ENCODE measurements around the gene OR8D4.

GRCh38 chr11:123942413-123942812 is 40.4 kb downstream of the OR8D4 start:
- TF ChIP-seq MYC (IDR thresholded peaks at IDR 0.05; ENCODE audit: low read depth, low read length) (no peak), CTCF (IDR thresholded peaks at IDR 0.05; ENCODE audit: extremely low read depth in 1 of 2, insufficient read depth in 1 of 2, low read depth in 1 of 2, low read length in 2 of 2) (no peak), FOS (IDR thresholded peaks at IDR 0.05; ENCODE audit: borderline replicate concordance, insufficient read depth, low read length) (no peak), POLR2A (IDR thresholded peaks at IDR 0.05; ENCODE audit: low read depth, low read length) (no peak), POLR2AphosphoS5 (IDR thresholded peaks at IDR 0.05; ENCODE audit: insufficient read depth, low read depth, low read length) (no peak), JUN (IDR thresholded peaks at IDR 0.05; ENCODE audit: borderline replicate concordance, insufficient read depth, insufficient read length, low read depth) (no peak), EZH2 (IDR thresholded peaks at IDR 0.05; ENCODE audit: borderline replicate concordance, low read depth, low read length, severe bottlenecking) (no peak), MAX (IDR thresholded peaks at IDR 0.05; ENCODE audit: insufficient read depth, insufficient read length) (no peak), GATA2 (IDR thresholded peaks at IDR 0.05; ENCODE audit: insufficient read depth, insufficient read length, low read depth, low read length) (no peak)
